GM06990 (cell line): ENCODE data around the gene PPP1R16B.
"Not testable (repeated sequence)": the region's sequence is repeated elsewhere in the genome, so short reads cannot be mapped to it uniquely, and the experiment has no call there.

Experiments used
- DNase-seq: peaks from one replicate; pipeline ENCODE4 v3.0.0-alpha.2; 2011; ENCODE audit not compliant: insufficient read length; ENCODE audit errors: extremely low read depth
- H3K27me3 ChIP-seq: replicated peaks from 2 replicates; pipeline ENCODE4 v1.6.0; 2011; ENCODE audit warnings: low read length; ENCODE audit not compliant: control insufficient read depth, insufficient read depth
- H3K36me3 ChIP-seq: 2 replicates; pipeline ENCODE4 v1.5.1; 2011; ENCODE audit warnings: low read length; ENCODE audit not compliant: control insufficient read depth, insufficient read depth
- H3K4me3 ChIP-seq: replicated peaks from 2 replicates; pipeline ENCODE4 v1.5.1; 2011; ENCODE audit warnings: low read depth, mild to moderate bottlenecking, control low read depth, low read length
- CTCF ChIP-seq: IDR thresholded peaks from 2 replicates; pipeline ENCODE4 v1.5.1; 2011; ENCODE audit warnings: low read length, control low read depth, mild to moderate bottlenecking, inconsistent platforms; ENCODE audit not compliant: insufficient read depth, poor library complexity, severe bottlenecking

The PPP1R16B gene

GRCh38 chr20:38953630-38954340, 148.3 kb downstream of the PPP1R16B start:
- H3K27me3 ChIP-seq, result no peaks in the 10 kb centered on the region

GRCh38 chr20:38957235-38957876, 151.9 kb downstream of the PPP1R16B start:
- H3K27me3 ChIP-seq, result no peaks in the 10 kb centered on the region
- peaks cover 2% of the 10 kb centered on the region for H3K36me3 ChIP-seq
- no peak overlapping the region for H3K4me3 ChIP-seq
- DNase-seq, result no peak
- TF ChIP-seq CTCF, result no peak

More at GRCh38 chr20:38953630-38954340, 148.3 kb downstream of the PPP1R16B start:
- Histone ChIP-seq H3K36me3 (peaks cover 15% of the 10 kb centered on the region), H3K4me3 (no peak overlapping the region)
- TF ChIP-seq CTCF, result no peak
- DNase-seq, result no peak

- no peaks in the 10 kb centered on the region for H3K27me3 ChIP-seq
These were observed 152.5 kb downstream of the PPP1R16B start for GRCh38 chr20:38957915-38958485.

GRCh38 chr20:38960187-38960687, 154.7 kb downstream of the PPP1R16B start:
- DNase-seq, H3K27me3 ChIP-seq, H3K36me3 ChIP-seq, H3K4me3 ChIP-seq: not testable (repeated sequence)

More at GRCh38 chr20:38957915-38958485, 152.5 kb downstream of the PPP1R16B start:
- no peak for DNase-seq
- Histone ChIP-seq H3K4me3 (no peak overlapping the region), H3K36me3 (peaks cover 2% of the 10 kb centered on the region)
- TF ChIP-seq CTCF, result no peak

GRCh38 chr20:38961530-38962043, 156.1 kb downstream of the PPP1R16B start:
- peak overlapping the region; percentile 69 for H3K4me3 ChIP-seq
- DNase-seq, result no peak
- no peak for TF ChIP-seq CTCF
- H3K36me3 ChIP-seq, result no peaks in the 10 kb centered on the region; the same call in 1 of the 2 replicates
- H3K27me3 ChIP-seq, result no peaks in the 10 kb centered on the region
